Measurements from ENCODE around the gene SNX17. TPM values are rescaled to one million over a fixed set of nuclear protein-coding genes. Genes with fewer than 3 reads are reported as not detected.
A peak's percentile ranks its signal among the peaks of the same experiment; 100 is the strongest.

SNX17 gene
- total and polyA plus RNA-seq, 2 of the 4 experiments (the other 2 are of a cell fraction): 102 to 130 TPM

- Histone ChIP-seq H4K5ac (ENCODE audit: low read depth, low read length) (no peak overlapping the region), H3K36me3 (ENCODE audit: control insufficient read depth, insufficient read depth, low read length) (no peaks in the 10 kb centered on the region), H3K27ac (ENCODE audit: insufficient read depth, low read length) (no peak overlapping the region), H3K18ac (ENCODE audit: low read depth, low read length) (no peak overlapping the region), H3K79me1 (ENCODE audit: low read depth in 1 of 2, low read length in 2 of 2) (peaks cover 21 to 50% of the 10 kb centered on the region in 2 experiments), H2AK9ac (replicated peaks; ENCODE audit: low read depth, low read length, poor library complexity) (peak overlapping the region; percentile 50), H2BK5ac (ENCODE audit: low read depth, low read length, poor library complexity, severe bottlenecking) (peak overlapping the region; percentile 33), H3K9me1 (ENCODE audit: insufficient read depth, low read length) (no peaks in the 10 kb centered on the region; the same call in 1 of the 2 replicates), H3K23ac (ENCODE audit: low read depth, low read length) (0 out of 2 replicates have a peak overlapping the region, but pooled peaks have one; percentile 45), H2AFZ (replicated peaks; ENCODE audit: low read length, poor library complexity) (no peak overlapping the region), H4K91ac (ENCODE audit: insufficient read depth, low read depth, low read length) (no peak overlapping the region), H3K27me3 (ENCODE audit: control insufficient read depth, insufficient read depth, low read length) (no peaks in the 10 kb centered on the region), H2AK5ac (ENCODE audit: low read depth, low read length) (peak overlapping the region; percentile 24; the same call in 1 of the 2 replicates), H3K9ac (ENCODE audit: low read depth, low read length) (no peak overlapping the region), H2BK20ac (ENCODE audit: low read depth, low read length) (no peak overlapping the region), H3K14ac (replicated peaks; ENCODE audit: low read depth, low read length) (no peak overlapping the region), H2BK120ac (ENCODE audit: low read depth, low read length) (no peak overlapping the region), H3K4me1 (ENCODE audit: control insufficient read depth, insufficient read depth, low read length) (peaks cover 8% of the 10 kb centered on the region), H3K56ac (ENCODE audit: extremely low read depth, insufficient read depth, low read length) (no peak overlapping the region), H3K4ac (ENCODE audit: low read depth, low read length) (no peak overlapping the region), H3K4me2 (ENCODE audit: low read depth, low read length) (peak overlapping the region; percentile 35; the same call in 1 of the 2 replicates), H3K9me3 (ENCODE audit: control insufficient read depth, insufficient read depth, low read length) (no peaks in the 10 kb centered on the region), H4K8ac (ENCODE audit: low read depth in 2 of 2, low read length in 2 of 2) (no peak overlapping the region), H2BK15ac (ENCODE audit: low read depth, low read length) (no peak overlapping the region), H4K20me1 (ENCODE audit: insufficient read depth, low read length) (no peaks in the 10 kb centered on the region; the same call in 1 of the 2 replicates), H3K4me3 (ENCODE audit: insufficient read depth, low read depth, low read length) (no peak overlapping the region)
- DNase-seq: peak; percentile 58
- CTCF ChIA-PET: interaction anchor here (0.6 kb wide), 1 partner anchor 16 kb away, joined by 3 read pairs; no protein-coding TSS in a partner anchor
- intact Hi-C loops (cut with micrococcal nuclease): no loop called here
- WGBS, 2 experiments (ENCODE audit: extremely low coverage in 2 of 2, insufficient read length in 1 of 2): 80% methylated on average over 1 of the region's 7 CpGs; no CpG with 5 or more reads in 1 of the 2 experiments
- POLR2A ChIA-PET (ENCODE audit: unreplicated experiment): no interaction called here
- in situ Hi-C loops (cut with MboI; ENCODE audit: low sequenced_read_pairs): no loop called here
- dilution Hi-C loops (cut with HindIII; ENCODE audit: low sequenced_read_pairs, unreplicated experiment): no loop called here
- TF ChIP-seq USF2 (IDR thresholded peaks at IDR 0.05; ENCODE audit: low read depth, low read length) (no peak), MAFK (IDR thresholded peaks at IDR 0.05; ENCODE audit: low read depth, low read length) (no peak), CHD1 (IDR thresholded peaks at IDR 0.05; ENCODE audit: low read depth, low read length) (no peak), CTCF (conservative IDR thresholded peaks at IDR 0.05; ENCODE audit: low read depth, low read length) (no peak), FOS (IDR thresholded peaks at IDR 0.05; ENCODE audit: low read depth, low read length) (no peak), RAD21 (IDR thresholded peaks at IDR 0.05; ENCODE audit: low read length) (no peak), SMC3 (IDR thresholded peaks at IDR 0.05; ENCODE audit: low read depth, low read length) (no peak), MAZ (IDR thresholded peaks at IDR 0.05; ENCODE audit: borderline replicate concordance, low read depth, low read length) (no peak), BHLHE40 (IDR thresholded peaks at IDR 0.05; ENCODE audit: low read depth, low read length) (no peak), POLR2A (IDR thresholded peaks at IDR 0.05; ENCODE audit: low read depth, low read length) (no peak), MXI1 (IDR thresholded peaks at IDR 0.05; ENCODE audit: borderline replicate concordance, low read depth, low read length) (no peak), RFX5 (IDR thresholded peaks at IDR 0.05; ENCODE audit: low read depth, low read length) (no peak)
- no TSS peak for BruUV-seq (replicated peaks)
- no peak for ATAC-seq (ENCODE audit: low read depth)
Measured at GRCh38 chr2:27353762-27354596, 16.4 kb upstream of the SNX17 start.

Data from IMR-90 (cell line).